GM18907 (cell line): ENCODE data around the gene RALB.

Experiments used
- ATAC-seq: cut with Tn5 transposase; IDR thresholded peaks from one replicate; pipeline ENCODE4 v1.9.1; 2021; ENCODE audit warnings: mild to moderate bottlenecking, moderate library complexity; ENCODE audit not compliant: unreplicated experiment

RALB gene

GRCh38 chr2:120261387-120262006 lies 8.8 kb downstream of the RALB start:
- ATAC-seq = peak; percentile 88

DNA sequence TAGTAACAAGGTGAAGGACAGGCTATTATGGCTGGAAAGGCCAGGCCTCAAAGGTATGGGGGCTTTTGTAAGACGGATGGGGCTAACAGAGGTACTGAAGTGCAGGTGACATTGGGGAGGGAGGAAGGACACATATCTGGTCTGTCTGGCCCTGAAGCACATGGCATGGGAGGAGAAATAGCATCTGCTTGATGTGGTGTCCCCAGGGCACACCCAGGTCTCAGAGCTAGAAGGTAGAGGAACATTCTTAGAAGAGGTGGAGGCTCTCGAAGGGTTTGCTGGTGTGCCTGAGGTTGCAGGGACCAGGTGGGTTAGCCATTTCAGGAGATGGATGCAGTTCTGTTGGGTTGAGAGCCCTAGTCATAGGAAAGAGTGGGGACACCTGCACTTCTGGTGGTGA lies 9.5 kb downstream of the RALB start:
- no peak for ATAC-seq

GRCh38 chr2:120262761-120263428 lies 10.2 kb downstream of the RALB start:
- no peak for ATAC-seq

GRCh38 chr2:120265006-120265405 lies 12.4 kb downstream of the RALB start:
- peak; percentile 46 for ATAC-seq

DNA sequence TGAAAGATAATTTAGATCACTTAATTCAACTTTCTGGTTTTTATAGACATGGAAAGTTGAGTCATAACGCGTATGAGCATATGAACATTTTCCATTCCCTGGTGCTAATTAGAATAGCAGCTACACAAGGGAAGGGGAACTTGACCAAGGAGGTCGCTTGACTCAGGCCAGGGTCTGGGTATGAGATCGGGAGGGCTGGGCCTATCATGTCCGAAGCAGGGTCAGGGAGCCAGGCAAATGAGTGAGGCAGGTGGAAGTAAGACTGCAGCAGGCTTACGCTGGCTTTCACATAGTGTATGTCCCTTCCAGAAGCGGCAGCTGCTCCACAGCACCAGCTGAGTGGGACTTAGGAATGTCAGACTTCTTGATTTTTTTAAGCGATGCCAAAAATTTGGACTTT lies 14.7 kb downstream of the RALB start:
- ATAC-seq = no peak

DNA sequence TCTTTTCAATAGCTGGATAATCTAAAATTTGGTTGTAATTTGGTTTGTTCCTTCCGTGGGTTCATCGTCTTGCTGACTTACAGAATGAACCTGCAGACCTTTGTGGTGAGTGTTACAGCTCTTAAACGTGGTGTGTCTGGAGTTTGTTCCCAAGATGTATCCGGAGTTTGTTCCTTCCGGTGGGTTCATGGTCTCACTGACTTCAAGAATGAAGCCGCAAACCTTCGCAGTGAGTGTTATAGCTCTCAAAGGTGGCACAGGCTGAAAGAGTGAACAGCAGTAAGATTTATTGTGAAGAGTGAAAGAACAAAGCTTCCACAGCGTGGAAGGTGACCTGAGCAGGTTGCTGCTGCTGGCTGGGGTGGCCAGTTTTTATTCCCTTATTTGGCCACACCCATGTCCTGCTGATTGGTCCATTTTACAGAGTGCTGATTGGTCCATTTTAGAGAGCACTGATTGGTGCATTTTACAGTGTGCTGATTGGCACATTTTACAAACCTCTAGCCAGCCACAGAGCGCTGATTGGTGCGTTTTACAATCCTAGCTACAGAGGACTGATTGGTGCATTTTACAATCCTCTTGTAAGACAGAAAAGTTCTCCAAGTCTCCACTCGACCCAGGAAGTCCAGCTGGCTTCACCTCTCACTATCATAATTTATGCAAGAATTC lies 16.6 kb downstream of the RALB start:
- ATAC-seq = no peak

DNA sequence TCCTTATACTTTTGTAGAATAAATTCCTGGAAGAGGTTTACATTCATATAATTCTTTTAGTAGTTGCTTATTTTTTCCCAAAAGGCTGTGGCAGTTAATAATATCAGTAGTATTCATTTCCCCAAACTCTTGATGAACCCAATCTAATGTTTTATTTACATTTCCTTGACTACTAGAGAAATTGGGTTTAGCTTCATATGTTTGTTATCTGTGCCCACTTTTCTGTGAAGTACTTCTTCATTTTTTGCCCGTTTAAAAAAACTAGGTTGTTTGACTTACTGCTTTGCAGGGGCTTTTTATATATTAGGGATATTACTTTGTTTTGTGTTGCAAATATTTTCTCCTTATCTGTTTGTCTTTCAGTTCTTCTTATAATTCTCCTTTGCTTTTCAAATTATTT lies 17.2 kb downstream of the RALB start:
- ATAC-seq = no peak

DNA sequence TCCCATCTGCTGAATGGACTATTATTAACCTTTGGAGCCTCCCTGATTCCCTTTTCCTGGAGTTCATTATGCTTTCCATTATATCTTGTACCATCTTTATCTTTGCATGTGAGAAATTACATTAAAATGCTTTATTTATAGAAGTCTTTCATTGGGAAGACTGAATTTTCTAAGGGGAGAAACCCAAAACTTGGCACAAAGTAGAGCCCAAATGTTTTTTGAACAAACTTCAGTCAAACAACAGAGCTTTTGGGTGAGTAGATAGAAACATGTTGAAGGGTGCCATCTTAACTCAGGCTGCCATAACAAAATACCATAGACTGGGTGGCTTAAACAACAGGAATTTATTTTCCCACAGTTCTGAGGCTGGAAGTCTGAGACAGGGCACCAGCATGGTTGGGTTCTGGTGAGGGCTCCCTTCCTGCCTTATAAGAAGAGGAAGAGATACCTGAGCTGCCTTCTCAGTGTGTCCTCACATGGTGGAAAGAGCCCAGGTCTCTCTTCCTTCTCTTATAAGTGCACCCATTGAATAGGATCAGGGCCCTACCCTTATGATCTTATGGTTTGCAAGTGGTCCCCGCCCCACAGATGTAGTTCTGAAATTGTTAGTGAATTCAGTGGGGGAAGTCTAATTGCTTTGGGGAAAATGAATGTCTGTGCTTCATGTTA lies 19.2 kb downstream of the RALB start:
- ATAC-seq = no peak

DNA sequence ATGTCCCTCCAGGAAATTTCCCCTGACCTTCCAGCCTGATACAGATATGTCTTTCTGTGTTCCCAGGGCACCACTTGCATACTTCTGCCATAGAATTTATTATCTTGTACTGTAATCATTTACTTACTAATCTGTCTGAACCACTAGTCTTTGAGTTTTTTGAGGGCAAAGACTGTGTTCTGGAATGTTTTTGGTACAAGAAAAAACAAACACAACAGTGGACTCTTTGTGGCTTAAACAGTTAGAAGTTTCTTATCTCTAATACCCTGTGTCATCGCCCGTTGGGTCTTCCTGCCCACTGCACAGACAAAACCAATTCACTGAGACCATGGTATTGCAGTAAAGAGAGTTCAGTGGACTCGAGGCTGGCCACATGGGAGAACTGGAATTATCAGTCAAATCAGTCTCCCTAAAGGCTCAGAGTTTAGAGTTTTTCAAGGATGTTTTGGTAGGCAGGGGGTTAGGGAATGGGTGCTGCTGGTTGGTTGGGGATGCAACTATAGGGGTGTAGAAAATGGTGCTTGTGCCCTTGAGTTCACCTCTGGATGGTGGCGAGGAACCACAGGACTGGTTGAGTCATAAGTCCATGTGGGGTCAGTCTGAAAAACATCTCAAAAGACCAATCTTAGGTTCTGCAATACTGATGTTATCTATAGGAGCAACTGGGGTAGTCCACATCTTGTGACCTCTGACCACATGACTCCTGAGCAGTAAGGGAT lies 20.3 kb downstream of the RALB start:
- ATAC-seq = no peak

- no peak for ATAC-seq
These were observed 23.2 kb downstream of the RALB start for GRCh38 chr2:120275617-120276400.

DNA sequence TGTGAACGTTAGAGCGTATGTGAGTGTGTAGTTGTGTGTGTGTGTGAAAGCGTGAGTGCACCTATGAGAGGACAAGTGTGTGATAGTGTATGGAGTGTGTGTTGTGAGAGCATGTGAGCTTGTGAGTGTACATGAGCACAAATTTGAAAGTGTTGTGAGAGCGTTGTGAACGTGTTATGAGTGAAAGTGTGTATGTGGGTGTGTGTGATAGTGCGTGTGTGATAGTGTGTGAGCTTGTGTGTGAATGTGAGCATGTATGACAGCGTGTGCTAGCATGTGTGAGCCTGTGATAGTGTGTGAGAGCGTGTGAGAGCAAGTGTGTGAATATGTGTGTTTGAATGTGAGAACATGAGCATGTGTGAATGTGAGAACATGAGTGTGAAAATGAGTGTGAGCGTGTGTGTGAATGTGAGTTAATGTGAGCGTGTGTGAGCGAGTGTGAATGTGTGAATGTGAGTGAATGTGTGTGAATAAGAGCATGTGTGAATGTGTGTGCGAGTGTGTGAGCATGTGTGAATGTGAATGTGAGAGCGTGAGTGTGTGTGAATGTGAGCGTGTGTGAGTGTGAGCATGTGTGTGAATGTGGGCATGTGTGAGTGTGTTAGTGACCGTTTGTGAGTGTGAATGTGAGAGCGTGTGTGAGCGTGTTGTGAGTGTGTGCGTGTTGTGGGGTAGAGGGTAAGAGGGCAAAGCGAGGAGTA lies 25.0 kb downstream of the RALB start:
- ATAC-seq = no peak

DNA sequence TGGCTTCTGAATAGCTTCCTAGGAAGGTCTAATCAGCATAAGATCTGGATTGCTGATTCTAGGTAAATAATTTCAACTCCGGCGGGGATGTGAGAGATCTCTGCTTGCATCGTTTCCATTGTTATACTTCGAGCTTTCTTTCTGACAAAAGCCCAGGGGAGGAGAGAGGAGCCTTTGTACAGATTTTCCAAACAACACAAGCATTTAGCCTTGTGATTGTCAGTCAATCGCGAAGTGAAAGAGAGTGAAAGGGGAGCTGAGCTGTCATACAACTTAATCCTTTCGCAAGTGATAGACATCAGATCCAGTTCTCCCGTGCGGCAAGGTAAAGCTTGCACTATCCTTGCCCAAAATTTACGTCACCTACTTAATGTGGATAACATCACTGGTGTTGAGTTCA lies 26.2 kb downstream of the RALB start:
- no peak for ATAC-seq

GRCh38 chr2:120279708-120280107 lies 27.1 kb downstream of the RALB start:
- ATAC-seq = no peak

GRCh38 chr2:120283649-120284048 lies 31.0 kb downstream of the RALB start:
- ATAC-seq = no peak

- ATAC-seq = no peak
These were observed 32.4 kb downstream of the RALB start for GRCh38 chr2:120285056-120285455.

- peak; percentile 99 for ATAC-seq
These were observed 34.7 kb downstream of the RALB start for GRCh38 chr2:120287183-120288015.

DNA sequence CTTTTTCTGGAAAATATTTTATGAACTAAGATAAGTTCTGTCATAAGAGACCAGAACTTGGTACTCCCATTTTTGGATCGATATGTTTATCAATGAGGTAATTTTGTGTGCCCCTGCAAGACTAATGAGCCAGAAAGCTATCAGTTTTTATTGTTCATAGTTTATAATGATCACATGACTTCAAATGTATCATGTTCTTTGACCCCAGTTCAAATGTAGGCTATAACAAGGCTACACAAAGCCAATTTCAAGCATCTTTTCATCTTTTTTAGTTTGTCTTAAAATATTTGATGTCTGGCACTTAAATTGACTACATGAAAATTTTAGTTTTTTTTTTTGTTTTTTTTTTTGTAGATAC lies 35.3 kb downstream of the RALB start:
- ATAC-seq = no peak

GRCh38 chr2:120289221-120289906 lies 36.7 kb downstream of the RALB start:
- ATAC-seq = no peak
